GM23338 (cell line): ENCODE measurements around the gene GPR137C. TPM values are rescaled to one million over a fixed set of nuclear protein-coding genes. Genes with fewer than 3 reads are reported as not detected.

Source experiments
- ATAC-seq: fragments of 200-7000 bp; cut with Tn5 transposase; 3 replicates; pipeline ENCODE4 v1.9.1; 2020
- DNase-seq: peaks from one replicate; pipeline ENCODE4 v3.0.0-alpha.2; 2015; ENCODE audit warnings: low spot score
- H2AFZ ChIP-seq: fragments of 200-600 bp; sonication (generic); 2 replicates; pipeline ENCODE4 v1.8.0; 2016; ENCODE audit warnings: antibody characterized with exemption, mild to moderate bottlenecking, moderate library complexity
- H3F3A ChIP-seq: fragments of 200-600 bp; sonication (generic); replicated peaks from 2 replicates; pipeline ENCODE4 v1.8.0; 2017; ENCODE audit warnings: antibody characterized with exemption, mixed run types, low read depth
- H3K27ac ChIP-seq: fragments of 200-600 bp; sonication (generic); 2 replicates; pipeline ENCODE4 v1.6.1; 2016; ENCODE audit warnings: low read depth
- H3K27me3 ChIP-seq: fragments of 200-600 bp; sonication (generic); 2 replicates; pipeline ENCODE4 v1.8.0; 2016; ENCODE audit warnings: mild to moderate bottlenecking, mixed run types, moderate library complexity; ENCODE audit not compliant: insufficient read depth
- H3K36me3 ChIP-seq: fragments of 200-600 bp; sonication (generic); 2 replicates; pipeline ENCODE4 v1.8.0; 2016; ENCODE audit warnings: mild to moderate bottlenecking; ENCODE audit not compliant: insufficient read depth
- H3K4me1 ChIP-seq: fragments of 200-600 bp; sonication (generic); 2 replicates; pipeline ENCODE4 v1.8.0; 2016; ENCODE audit warnings: mild to moderate bottlenecking, moderate library complexity; ENCODE audit not compliant: insufficient read depth
- H3K4me2 ChIP-seq: fragments of 200-600 bp; sonication (generic); 2 replicates; pipeline ENCODE4 v1.7.1; 2017; ENCODE audit warnings: mixed run types
- H3K4me3 ChIP-seq: fragments of 200-600 bp; sonication (generic); 2 replicates; pipeline ENCODE4 v1.6.1; 2016; ENCODE audit warnings: mixed run types
- H3K79me2 ChIP-seq: fragments of 200-600 bp; sonication (generic); replicated peaks from 2 replicates; pipeline ENCODE4 v1.8.0; 2017; ENCODE audit warnings: mild to moderate bottlenecking; ENCODE audit not compliant: insufficient read depth
- H3K9me2 ChIP-seq: fragments of 200-600 bp; sonication (generic); 2 replicates; pipeline ENCODE4 v1.8.0; 2017; ENCODE audit not compliant: insufficient read depth
- H4K20me1 ChIP-seq: fragments of 200-600 bp; sonication (generic); replicated peaks from 2 replicates; pipeline ENCODE4 v1.8.0; 2017; ENCODE audit warnings: mild to moderate bottlenecking; ENCODE audit not compliant: insufficient read depth
- H3K27ac Mint-ChIP-seq: 2 replicates; pipeline ENCODE4 v1.8.0; 2020; ENCODE audit warnings: inconsistent platforms, mild to moderate bottlenecking, moderate library complexity, mixed read lengths
- H3K27me3 Mint-ChIP-seq: 3 replicates; pipeline ENCODE4 v1.8.0; 2022; ENCODE audit warnings: low read depth, mild to moderate bottlenecking, moderate library complexity, mixed read lengths, inconsistent platforms; ENCODE audit not compliant: insufficient read depth, poor library complexity
- H3K36me3 Mint-ChIP-seq: 3 replicates; pipeline ENCODE4 v1.8.0; 2021; ENCODE audit warnings: low read depth, mild to moderate bottlenecking, inconsistent platforms, moderate library complexity, mixed read lengths
- H3K4me1 Mint-ChIP-seq: 3 replicates; pipeline ENCODE4 v1.8.0; 2020; ENCODE audit warnings: mild to moderate bottlenecking, inconsistent platforms, mixed read lengths
- H3K4me3 Mint-ChIP-seq: 3 replicates; pipeline ENCODE4 v1.8.0; 2021; ENCODE audit warnings: moderate library complexity, mild to moderate bottlenecking, inconsistent platforms, mixed read lengths
- H3K9me3 Mint-ChIP-seq: 3 replicates; pipeline ENCODE4 v1.8.0; 2020; ENCODE audit warnings: moderate library complexity, mild to moderate bottlenecking, inconsistent platforms, mixed read lengths
- CREB1 ChIP-seq: fragments of 250-450 bp; sonication (Bioruptor Pico); IDR thresholded peaks from 2 replicates; pipeline ENCODE4 v1.5.0; 2020; ENCODE audit warnings: low read depth, mild to moderate bottlenecking, moderate library complexity
- EZH2 ChIP-seq: fragments of 200-600 bp; sonication (generic); IDR thresholded peaks from one replicate; pipeline ENCODE4 v1.8.0; 2017; ENCODE audit warnings: antibody characterized with exemption, mild to moderate bottlenecking, low read depth; ENCODE audit not compliant: unreplicated experiment
- EZH2phosphoT487 ChIP-seq: fragments of 200-600 bp; sonication (generic); IDR thresholded peaks from one replicate; pipeline ENCODE4 v1.8.1; 2018; ENCODE audit warnings: antibody characterized with exemption; ENCODE audit not compliant: unreplicated experiment
- JUNB ChIP-seq: IDR thresholded peaks from one replicate; pipeline ENCODE4 v1.6.1; 2016; ENCODE audit warnings: antibody characterized with exemption; ENCODE audit not compliant: unreplicated experiment
- NANOG ChIP-seq: IDR thresholded peaks from 2 replicates; pipeline ENCODE4 v1.6.1; 2016; ENCODE audit warnings: antibody characterized with exemption, borderline replicate concordance
- POLR2AphosphoS5 ChIP-seq: IDR thresholded peaks from 2 replicates; pipeline ENCODE4 v1.6.1; 2016; ENCODE audit warnings: antibody characterized with exemption, low read depth
- STAT1 ChIP-seq: IDR thresholded peaks from one replicate; pipeline ENCODE4 v1.6.1; 2016; ENCODE audit warnings: antibody characterized with exemption; ENCODE audit not compliant: unreplicated experiment
- ZNF331 ChIP-seq: fragments of 250-450 bp; sonication (Bioruptor Pico); IDR thresholded peaks from 2 replicates; pipeline ENCODE4 v1.5.0; 2020; ENCODE audit warnings: low read depth, mild to moderate bottlenecking, moderate library complexity
- polyA plus RNA-seq: library from polyadenylated mRNA; unstranded; fragments of >200 nt; fragmentation: Nextera tagmentation; extraction: Ambion mirVana; gene quantifications from 2 replicates; pipeline ENCODE4 v1.2.1, GENCODE V29; 2016
- total RNA-seq: library from RNA; depleted of rRNA; stranded (reverse); fragments of >200 nt; shearing (Covaris generic); gene quantifications from 2 replicates; pipeline ENCODE4 v1.2.3, GENCODE V29; 2014
- TF ChIP-seq, protein P1 (sequence below), 2 experiments: fragments of 200-600 bp in 1 of 2; sonication (generic) in 1 of 2; conservative IDR thresholded peaks; 2 replicates each; pipeline versions ENCODE4 v1.5.1 to v1.6.1; 2016 to 2017; ENCODE audit warnings: antibody characterized with exemption in 2 of 2, low read depth in 2 of 2, mild to moderate bottlenecking in 2 of 2, moderate library complexity in 1 of 2
- TF ChIP-seq, protein P2 (sequence below): IDR thresholded peaks from 2 replicates; pipeline ENCODE4 v1.6.1; 2016; ENCODE audit warnings: antibody characterized with exemption
- TF ChIP-seq, protein P3 (sequence below): IDR thresholded peaks from one replicate; pipeline ENCODE4 v1.6.1; 2018; ENCODE audit warnings: antibody characterized with exemption; ENCODE audit not compliant: unreplicated experiment

Gene GPR137C
- total and polyA plus RNA-seq, 2 experiments from 2014 or later, result 2.2 to 5.2 TPM

DNA sequence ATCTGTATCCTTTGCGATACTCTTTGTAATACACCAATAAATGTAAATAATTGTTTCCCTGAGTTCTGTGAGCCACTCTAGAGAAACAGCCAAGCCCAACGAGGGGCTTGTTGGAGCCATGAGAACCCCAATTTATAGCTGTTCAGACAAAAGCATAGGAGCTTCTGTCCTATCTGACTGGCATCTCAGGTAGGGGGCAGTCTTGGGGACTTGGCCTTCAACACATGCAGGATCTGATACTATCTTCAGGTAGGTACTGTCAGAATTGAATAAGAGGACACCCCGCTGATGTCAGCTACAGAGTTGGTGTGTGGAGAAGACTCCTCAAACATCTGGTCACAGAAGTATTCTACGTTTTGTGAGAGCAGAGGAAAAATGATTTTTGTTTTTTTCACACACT is 25.6 kb upstream of the GPR137C start:
- Histone ChIP-seq H3K36me3 (no peaks in the 10 kb centered on the region), H3K27ac (no peak overlapping the region), H3F3A (0 out of 2 replicates have a peak, but pooled peaks cover 4% of the 10 kb centered on the region), H3K27me3 (no peaks in the 10 kb centered on the region), H2AFZ (no peak overlapping the region), H3K4me2 (no peak overlapping the region), H3K79me2 (no peaks in the 10 kb centered on the region), H4K20me1 (peaks cover 4% of the 10 kb centered on the region), H3K9me2 (no peaks in the 10 kb centered on the region), H3K4me1 (no peaks in the 10 kb centered on the region), H3K4me3 (no peak overlapping the region)
- Mint-ChIP-seq H3K36me3 (no peaks in the 10 kb centered on the region), H3K4me3 (no peak overlapping the region), H3K4me1 (no peaks in the 10 kb centered on the region), H3K9me3 (no peaks in the 10 kb centered on the region), H3K27me3 (no peaks in the 10 kb centered on the region), H3K27ac (no peak overlapping the region)
- no peak for ATAC-seq
- peak; percentile 17 for DNase-seq
- TF ChIP-seq POLR2AphosphoS5, result no peak
- TF ChIP-seq, protein P1, sequence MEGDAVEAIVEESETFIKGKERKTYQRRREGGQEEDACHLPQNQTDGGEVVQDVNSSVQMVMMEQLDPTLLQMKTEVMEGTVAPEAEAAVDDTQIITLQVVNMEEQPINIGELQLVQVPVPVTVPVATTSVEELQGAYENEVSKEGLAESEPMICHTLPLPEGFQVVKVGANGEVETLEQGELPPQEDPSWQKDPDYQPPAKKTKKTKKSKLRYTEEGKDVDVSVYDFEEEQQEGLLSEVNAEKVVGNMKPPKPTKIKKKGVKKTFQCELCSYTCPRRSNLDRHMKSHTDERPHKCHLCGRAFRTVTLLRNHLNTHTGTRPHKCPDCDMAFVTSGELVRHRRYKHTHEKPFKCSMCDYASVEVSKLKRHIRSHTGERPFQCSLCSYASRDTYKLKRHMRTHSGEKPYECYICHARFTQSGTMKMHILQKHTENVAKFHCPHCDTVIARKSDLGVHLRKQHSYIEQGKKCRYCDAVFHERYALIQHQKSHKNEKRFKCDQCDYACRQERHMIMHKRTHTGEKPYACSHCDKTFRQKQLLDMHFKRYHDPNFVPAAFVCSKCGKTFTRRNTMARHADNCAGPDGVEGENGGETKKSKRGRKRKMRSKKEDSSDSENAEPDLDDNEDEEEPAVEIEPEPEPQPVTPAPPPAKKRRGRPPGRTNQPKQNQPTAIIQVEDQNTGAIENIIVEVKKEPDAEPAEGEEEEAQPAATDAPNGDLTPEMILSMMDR (conservative IDR thresholded peaks at IDR 0.05; ENCODE audit: low read depth in 2 of 2), result peak; percentile 32 to 45; a peak in 3 of 4 replicates

DNA sequence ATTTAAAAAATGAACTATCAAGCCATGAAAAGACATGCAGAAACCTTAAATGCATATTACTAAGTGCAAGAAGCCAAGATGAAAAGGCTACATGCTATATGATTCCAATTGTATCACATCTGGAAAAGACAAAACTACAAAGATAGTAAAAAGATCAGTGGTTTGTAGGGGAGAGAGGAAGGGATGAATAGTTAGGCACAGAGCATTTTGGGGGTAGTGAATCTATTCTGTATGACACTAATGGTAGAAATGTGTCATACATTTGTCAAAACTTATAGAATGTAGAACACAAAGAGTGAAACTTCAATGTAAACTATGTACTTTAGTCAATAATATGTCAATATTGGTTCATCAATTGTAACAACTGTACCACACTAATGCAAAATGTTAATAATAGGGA is 21.2 kb upstream of the GPR137C start:
- Histone ChIP-seq H4K20me1 (peaks cover 4% of the 10 kb centered on the region; the same call in 1 of the 2 replicates), H3K36me3 (peaks cover 10% of the 10 kb centered on the region), H3K27ac (no peak overlapping the region), H3K27me3 (no peaks in the 10 kb centered on the region), H3K4me2 (no peak overlapping the region), H3K4me1 (no peaks in the 10 kb centered on the region), H3K4me3 (no peak overlapping the region), H2AFZ (no peak overlapping the region), H3F3A (0 out of 2 replicates have a peak, but pooled peaks cover 4% of the 10 kb centered on the region), H3K79me2 (no peaks in the 10 kb centered on the region), H3K9me2 (no peaks in the 10 kb centered on the region)
- DNase-seq, result no peak
- no peaks in the 10 kb centered on the region for H3K9me3 Mint-ChIP-seq
- peaks cover 10% of the 10 kb centered on the region; the same call in 2 of the 3 replicates for H3K36me3 Mint-ChIP-seq
- no peak overlapping the region for H3K27ac Mint-ChIP-seq
- TF ChIP-seq EZH2phosphoT487 (no peak), ZNF331 (CRISPR knock-in tag) (no peak)
- TF ChIP-seq, protein P2, sequence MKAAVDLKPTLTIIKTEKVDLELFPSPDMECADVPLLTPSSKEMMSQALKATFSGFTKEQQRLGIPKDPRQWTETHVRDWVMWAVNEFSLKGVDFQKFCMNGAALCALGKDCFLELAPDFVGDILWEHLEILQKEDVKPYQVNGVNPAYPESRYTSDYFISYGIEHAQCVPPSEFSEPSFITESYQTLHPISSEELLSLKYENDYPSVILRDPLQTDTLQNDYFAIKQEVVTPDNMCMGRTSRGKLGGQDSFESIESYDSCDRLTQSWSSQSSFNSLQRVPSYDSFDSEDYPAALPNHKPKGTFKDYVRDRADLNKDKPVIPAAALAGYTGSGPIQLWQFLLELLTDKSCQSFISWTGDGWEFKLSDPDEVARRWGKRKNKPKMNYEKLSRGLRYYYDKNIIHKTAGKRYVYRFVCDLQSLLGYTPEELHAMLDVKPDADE, result no peak
- H3K4me1 Mint-ChIP-seq, result no peaks in the 10 kb centered on the region
- no peaks in the 10 kb centered on the region for H3K27me3 Mint-ChIP-seq
- ATAC-seq, result no peak
- H3K4me3 Mint-ChIP-seq, result no peak overlapping the region

DNA sequence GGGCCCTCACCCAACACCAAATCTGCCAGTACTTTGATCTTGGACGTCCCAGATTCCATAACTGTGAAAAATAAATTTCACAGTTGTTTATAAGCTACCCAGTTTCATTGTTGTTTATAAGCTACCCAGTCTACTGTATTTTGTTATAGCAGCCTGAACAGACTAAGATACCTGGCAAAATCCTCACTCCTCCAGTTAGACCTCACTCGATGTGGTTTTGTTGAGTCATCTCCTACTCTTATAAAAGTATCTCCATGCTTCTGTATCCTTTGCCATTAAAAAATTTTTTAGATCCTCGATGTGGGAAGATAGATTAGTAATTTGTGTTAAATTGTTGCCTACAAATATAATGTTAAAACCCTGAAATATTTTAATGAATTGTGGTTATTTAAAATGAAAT is 16.4 kb upstream of the GPR137C start:
- DNase-seq (no peak), ATAC-seq (no peak)
- Mint-ChIP-seq H3K27me3 (no peaks in the 10 kb centered on the region), H3K4me3 (no peak overlapping the region), H3K36me3 (peaks cover 12% of the 10 kb centered on the region; the same call in 2 of the 3 replicates), H3K4me1 (peaks cover 10% of the 10 kb centered on the region), H3K9me3 (no peaks in the 10 kb centered on the region), H3K27ac (no peak overlapping the region)
- H3K27me3 ChIP-seq, result no peaks in the 10 kb centered on the region
- H3K4me2 ChIP-seq, result no peak overlapping the region
- H3K9me2 ChIP-seq, result no peaks in the 10 kb centered on the region
- peaks cover 18% of the 10 kb centered on the region; the same call in 1 of the 2 replicates for H3K4me1 ChIP-seq
- H4K20me1 ChIP-seq, result no peaks in the 10 kb centered on the region
- H3K4me3 ChIP-seq, result no peak overlapping the region
- H3K79me2 ChIP-seq, result no peaks in the 10 kb centered on the region
- H3K27ac ChIP-seq, result no peak overlapping the region
- no peaks in the 10 kb centered on the region for H3F3A ChIP-seq
- no peak overlapping the region for H2AFZ ChIP-seq
- peaks cover 11% of the 10 kb centered on the region for H3K36me3 ChIP-seq
- TF ChIP-seq EZH2 (no peak), CREB1 (CRISPR knock-in tag) (no peak), STAT1 (no peak), ZNF331 (CRISPR knock-in tag) (no peak), NANOG (no peak), JUNB (no peak), EZH2phosphoT487 (no peak)
- TF ChIP-seq, protein P1 (conservative IDR thresholded peaks at IDR 0.05; ENCODE audit: low read depth in 2 of 2), result no peak
- TF ChIP-seq, protein P3, sequence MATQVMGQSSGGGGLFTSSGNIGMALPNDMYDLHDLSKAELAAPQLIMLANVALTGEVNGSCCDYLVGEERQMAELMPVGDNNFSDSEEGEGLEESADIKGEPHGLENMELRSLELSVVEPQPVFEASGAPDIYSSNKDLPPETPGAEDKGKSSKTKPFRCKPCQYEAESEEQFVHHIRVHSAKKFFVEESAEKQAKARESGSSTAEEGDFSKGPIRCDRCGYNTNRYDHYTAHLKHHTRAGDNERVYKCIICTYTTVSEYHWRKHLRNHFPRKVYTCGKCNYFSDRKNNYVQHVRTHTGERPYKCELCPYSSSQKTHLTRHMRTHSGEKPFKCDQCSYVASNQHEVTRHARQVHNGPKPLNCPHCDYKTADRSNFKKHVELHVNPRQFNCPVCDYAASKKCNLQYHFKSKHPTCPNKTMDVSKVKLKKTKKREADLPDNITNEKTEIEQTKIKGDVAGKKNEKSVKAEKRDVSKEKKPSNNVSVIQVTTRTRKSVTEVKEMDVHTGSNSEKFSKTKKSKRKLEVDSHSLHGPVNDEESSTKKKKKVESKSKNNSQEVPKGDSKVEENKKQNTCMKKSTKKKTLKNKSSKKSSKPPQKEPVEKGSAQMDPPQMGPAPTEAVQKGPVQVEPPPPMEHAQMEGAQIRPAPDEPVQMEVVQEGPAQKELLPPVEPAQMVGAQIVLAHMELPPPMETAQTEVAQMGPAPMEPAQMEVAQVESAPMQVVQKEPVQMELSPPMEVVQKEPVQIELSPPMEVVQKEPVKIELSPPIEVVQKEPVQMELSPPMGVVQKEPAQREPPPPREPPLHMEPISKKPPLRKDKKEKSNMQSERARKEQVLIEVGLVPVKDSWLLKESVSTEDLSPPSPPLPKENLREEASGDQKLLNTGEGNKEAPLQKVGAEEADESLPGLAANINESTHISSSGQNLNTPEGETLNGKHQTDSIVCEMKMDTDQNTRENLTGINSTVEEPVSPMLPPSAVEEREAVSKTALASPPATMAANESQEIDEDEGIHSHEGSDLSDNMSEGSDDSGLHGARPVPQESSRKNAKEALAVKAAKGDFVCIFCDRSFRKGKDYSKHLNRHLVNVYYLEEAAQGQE, result no peak
